ENCODE results near the gene ABAT. TPM values are rescaled to one million over a fixed set of nuclear protein-coding genes. Genes with fewer than 3 reads are reported as not detected.

Gene ABAT
- total and polyA plus RNA-seq, 7 donors, result 0.55 to 1.7 (median 0.79) TPM

GRCh38 chr16:8767176-8767575 is 92.8 kb downstream of the ABAT start:
- Histone ChIP-seq H3K27ac (no peak overlapping the region), H3K36me3 (ENCODE audit: insufficient read depth in 1 of 2, low read depth in 1 of 2) (no peaks in the 10 kb centered on the region), H3K9me3 (no peaks in the 10 kb centered on the region), H3K27me3 (ENCODE audit: insufficient read depth in 3 of 3, low read length in 2 of 3) (no peaks in the 10 kb centered on the region), H3K4me1 (no peaks in the 10 kb centered on the region), H3K4me3 (no peak overlapping the region)
- 88 to 92% (median 92%) methylated on average over 8 of the region's 8 CpGs for WGBS, 3 donors
- intact Hi-C loops (cut with DNase I), result no loop called here
- DNase-seq (no peak), ATAC-seq (no peak)
- TF ChIP-seq CTCF (IDR thresholded peaks at IDR 0.05), result no peak

GRCh38 chr16:8768283-8768682 is 93.9 kb downstream of the ABAT start:
- no peaks in the 10 kb centered on the region for H3K9me3 ChIP-seq
- DNase-seq, result no peak
- H3K36me3 ChIP-seq (ENCODE audit: insufficient read depth in 1 of 2, low read depth in 1 of 2), result peaks cover 0 to 8% of the 10 kb centered on the region in 2 donors
- WGBS, 3 donors, result 94% methylated on average over 12 of the region's 12 CpGs
- H3K4me1 ChIP-seq, result no peaks in the 10 kb centered on the region
- ATAC-seq, result no peak
- intact Hi-C loops (cut with DNase I), result no loop called here
- TF ChIP-seq CTCF (IDR thresholded peaks at IDR 0.05), result no peak
- no peak overlapping the region for H3K27ac ChIP-seq
- H3K27me3 ChIP-seq (ENCODE audit: insufficient read depth in 3 of 3, low read length in 2 of 3), result no peaks in the 10 kb centered on the region
- no peak overlapping the region for H3K4me3 ChIP-seq

- Histone ChIP-seq H3K27ac (no peak overlapping the region), H3K9me3 (no peaks in the 10 kb centered on the region), H3K36me3 (ENCODE audit: insufficient read depth in 1 of 2, low read depth in 1 of 2) (peaks cover 0 to 12% of the 10 kb centered on the region in 2 donors), H3K4me3 (no peak overlapping the region), H3K4me1 (no peaks in the 10 kb centered on the region), H3K27me3 (ENCODE audit: insufficient read depth in 3 of 3, low read length in 2 of 3) (no peaks in the 10 kb centered on the region)
- intact Hi-C loops (cut with DNase I), result no loop called here
- 77 to 83% (median 78%) methylated on average over 12 of the region's 12 CpGs for WGBS, 3 donors
- DNase-seq, result no peak
- no peak for TF ChIP-seq CTCF (IDR thresholded peaks at IDR 0.05)
- ATAC-seq, result no peak
Observed at GRCh38 chr16:8768692-8769091, 94.3 kb downstream of the ABAT start.

GRCh38 chr16:8773537-8773936 is 99.1 kb downstream of the ABAT start:
- Histone ChIP-seq H3K27ac (no peak overlapping the region), H3K27me3 (ENCODE audit: insufficient read depth in 3 of 3, low read length in 2 of 3) (no peaks in the 10 kb centered on the region), H3K4me3 (no peak overlapping the region), H3K4me1 (no peaks in the 10 kb centered on the region), H3K9me3 (no peaks in the 10 kb centered on the region), H3K36me3 (ENCODE audit: insufficient read depth in 1 of 2, low read depth in 1 of 2) (peaks cover 0 to 31% of the 10 kb centered on the region in 2 donors)
- ATAC-seq (no peak), DNase-seq (no peak)
- 72 to 78% (median 74%) methylated on average over 3 of the region's 3 CpGs for WGBS, 3 donors
- intact Hi-C loops (cut with DNase I), result no loop called here
- no peak for TF ChIP-seq CTCF (IDR thresholded peaks at IDR 0.05)

GRCh38 chr16:8774208-8774607 is 99.8 kb downstream of the ABAT start:
- ATAC-seq (no peak), DNase-seq (no peak)
- H3K4me3 ChIP-seq, result no peak overlapping the region
- 87 to 92% (median 92%) methylated on average over 11 of the region's 11 CpGs for WGBS, 3 donors
- no peak for TF ChIP-seq CTCF (IDR thresholded peaks at IDR 0.05)
- no peaks in the 10 kb centered on the region for H3K27me3 ChIP-seq (ENCODE audit: insufficient read depth in 3 of 3, low read length in 2 of 3)
- peaks cover 0 to 31% of the 10 kb centered on the region in 2 donors for H3K36me3 ChIP-seq (ENCODE audit: insufficient read depth in 1 of 2, low read depth in 1 of 2)
- no peak overlapping the region for H3K27ac ChIP-seq
- intact Hi-C loops (cut with DNase I), result no loop called here
- no peaks in the 10 kb centered on the region for H3K4me1 ChIP-seq
- no peaks in the 10 kb centered on the region for H3K9me3 ChIP-seq
